Measurements from ENCODE around the gene RPS10.

Gene RPS10

DNA sequence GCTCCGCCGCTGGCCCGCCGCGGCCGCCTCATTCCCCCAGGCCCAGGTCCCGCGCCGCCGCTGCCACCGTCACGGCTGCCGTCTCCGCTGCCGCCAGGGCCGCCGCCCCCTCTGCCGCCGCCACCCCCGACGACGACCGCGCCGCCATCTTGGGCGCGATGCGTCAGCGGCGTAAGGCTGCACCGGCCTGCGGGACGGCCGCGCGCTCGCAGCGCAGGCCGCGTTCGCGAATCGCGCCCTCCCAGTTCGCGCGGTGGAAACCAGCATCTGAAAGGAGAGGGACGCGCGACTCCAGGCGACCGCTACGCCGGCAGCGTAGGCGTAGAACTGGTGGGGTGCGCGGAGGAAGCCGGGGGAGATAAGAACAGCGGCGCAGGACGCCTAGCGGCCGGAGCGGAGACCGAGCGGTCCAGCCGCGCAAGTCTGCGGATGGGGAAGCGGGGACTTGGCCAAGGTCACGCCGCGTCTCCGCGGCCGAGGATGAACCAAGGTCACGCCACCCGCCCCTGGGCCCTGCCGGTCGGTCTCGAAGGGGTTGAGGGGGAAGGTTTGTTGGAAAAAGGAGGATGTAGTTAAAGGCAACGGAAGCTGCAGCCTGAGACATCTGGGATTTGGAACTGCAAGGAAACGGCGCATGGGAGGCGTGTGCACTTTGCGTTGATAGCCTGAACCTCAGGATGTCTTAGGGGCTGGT, 33.2 kb downstream of the RPS10 start, which contains the start of gene NUDT3:
NUDT3 (minus strand) TSS at position 173 of the 694 bp plus-strand sequence. CDS start 307 bp downstream, outside the sequence.
- H3K27ac ChIP-seq, result peak within 1 kb of the TSS; percentile 95
- TF ChIP-seq ZFX (IDR thresholded peaks at IDR 0.05), result no peak
- TF ChIP-seq, protein P1, sequence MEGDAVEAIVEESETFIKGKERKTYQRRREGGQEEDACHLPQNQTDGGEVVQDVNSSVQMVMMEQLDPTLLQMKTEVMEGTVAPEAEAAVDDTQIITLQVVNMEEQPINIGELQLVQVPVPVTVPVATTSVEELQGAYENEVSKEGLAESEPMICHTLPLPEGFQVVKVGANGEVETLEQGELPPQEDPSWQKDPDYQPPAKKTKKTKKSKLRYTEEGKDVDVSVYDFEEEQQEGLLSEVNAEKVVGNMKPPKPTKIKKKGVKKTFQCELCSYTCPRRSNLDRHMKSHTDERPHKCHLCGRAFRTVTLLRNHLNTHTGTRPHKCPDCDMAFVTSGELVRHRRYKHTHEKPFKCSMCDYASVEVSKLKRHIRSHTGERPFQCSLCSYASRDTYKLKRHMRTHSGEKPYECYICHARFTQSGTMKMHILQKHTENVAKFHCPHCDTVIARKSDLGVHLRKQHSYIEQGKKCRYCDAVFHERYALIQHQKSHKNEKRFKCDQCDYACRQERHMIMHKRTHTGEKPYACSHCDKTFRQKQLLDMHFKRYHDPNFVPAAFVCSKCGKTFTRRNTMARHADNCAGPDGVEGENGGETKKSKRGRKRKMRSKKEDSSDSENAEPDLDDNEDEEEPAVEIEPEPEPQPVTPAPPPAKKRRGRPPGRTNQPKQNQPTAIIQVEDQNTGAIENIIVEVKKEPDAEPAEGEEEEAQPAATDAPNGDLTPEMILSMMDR (conservative IDR thresholded peaks at IDR 0.05), result peak; percentile 86

- peak; percentile 86 for TF ChIP-seq ZFX (IDR thresholded peaks at IDR 0.05)
- TF ChIP-seq, protein P1 (conservative IDR thresholded peaks at IDR 0.05), result no peak
- peak overlapping the region; percentile 95 for H3K27ac ChIP-seq
Measured at GRCh38 chr6:34391786-34392496, 33.9 kb downstream of the RPS10 start.

- H3K27ac ChIP-seq, result peak overlapping the region; percentile 95
Measured at GRCh38 chr6:34391473-34391785, 34.4 kb downstream of the RPS10 start.

GRCh38 chr6:34390531-34391472, 35.1 kb downstream of the RPS10 start:
- no peak for TF ChIP-seq ZFX (IDR thresholded peaks at IDR 0.05)
- TF ChIP-seq, protein P1 (conservative IDR thresholded peaks at IDR 0.05), result no peak
- H3K27ac ChIP-seq, result peak overlapping the region; percentile 95; the same call in 1 of the 2 replicates

More at GRCh38 chr6:34391473-34391785, 34.4 kb downstream of the RPS10 start:
- TF ChIP-seq, protein P1 (conservative IDR thresholded peaks at IDR 0.05), result no peak
- no peak for TF ChIP-seq ZFX (IDR thresholded peaks at IDR 0.05)

DNA sequence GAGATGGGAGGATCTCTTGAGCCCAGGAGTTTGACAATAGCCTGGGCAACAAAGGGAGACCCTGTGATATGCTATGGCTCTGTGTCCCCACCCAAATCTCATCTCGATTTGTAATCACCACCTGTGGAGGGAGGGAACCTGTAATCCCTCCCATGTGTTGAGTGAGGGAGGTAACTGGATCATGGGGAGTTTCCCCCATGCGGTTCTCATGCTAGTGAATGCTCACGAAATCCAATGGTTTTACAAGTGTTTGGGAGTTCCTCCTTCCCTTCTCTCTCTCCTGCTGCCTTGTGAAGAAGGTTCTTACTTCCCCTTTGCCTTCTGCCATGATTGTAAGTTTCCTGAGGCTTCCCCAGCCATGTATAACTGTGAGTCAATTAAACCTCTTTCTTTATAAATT, 36.8 kb downstream of the RPS10 start:
- TF ChIP-seq ZFX (IDR thresholded peaks at IDR 0.05), result no peak
- TF ChIP-seq, protein P1 (conservative IDR thresholded peaks at IDR 0.05), result no peak
- H3K27ac ChIP-seq, result no peak overlapping the region

DNA sequence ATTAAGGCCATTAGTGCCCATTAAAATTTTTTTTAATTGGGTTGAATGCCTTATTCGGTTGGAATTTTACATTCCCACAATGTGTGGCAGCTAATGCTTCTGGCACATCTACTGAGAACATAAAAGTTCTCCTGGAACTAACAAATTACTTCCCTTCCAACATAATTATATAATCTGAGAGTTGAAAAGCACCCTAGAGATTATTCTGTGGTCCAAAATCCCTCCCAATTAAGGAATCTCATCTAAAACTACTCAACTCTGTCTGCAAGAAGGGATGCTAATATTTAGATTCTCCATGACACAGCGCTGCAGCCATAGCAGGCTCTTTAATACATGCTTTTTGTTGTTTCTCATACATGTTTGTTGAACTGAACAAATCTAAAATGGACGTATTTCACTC, 37.4 kb downstream of the RPS10 start:
- TF ChIP-seq, protein P1 (conservative IDR thresholded peaks at IDR 0.05), result no peak
- no peak for TF ChIP-seq ZFX (IDR thresholded peaks at IDR 0.05)
- no peak overlapping the region for H3K27ac ChIP-seq

All from C4-2B (cell line).